Type B pancreatic cell (in vitro differentiated cells): ENCODE results near the gene SPTB. TPM values are rescaled to one million over a fixed set of nuclear protein-coding genes. Genes with fewer than 3 reads are reported as not detected.

Experiments used
- DNase-seq: peaks from one replicate; pipeline ENCODE4 v3.0.0; 2021; ENCODE audit warnings: mixed read lengths; ENCODE audit not compliant: unreplicated experiment; ENCODE audit errors: extremely low spot score
- H3K27ac Mint-ChIP-seq: 2 replicates; pipeline ENCODE4 v1.8.0; 2021; ENCODE audit warnings: mild to moderate bottlenecking, mixed read lengths
- H3K27me3 Mint-ChIP-seq: 2 replicates; pipeline ENCODE4 v1.8.0; 2021; ENCODE audit warnings: mixed read lengths
- H3K36me3 Mint-ChIP-seq: 2 replicates; pipeline ENCODE4 v1.8.0; 2021; ENCODE audit warnings: mixed read lengths
- H3K4me1 Mint-ChIP-seq: one replicate; pipeline ENCODE4 v1.8.0; 2021; ENCODE audit warnings: mixed read lengths; ENCODE audit not compliant: unreplicated experiment
- H3K4me3 Mint-ChIP-seq: 2 replicates; pipeline ENCODE4 v1.8.0; 2021; ENCODE audit warnings: mild to moderate bottlenecking, mixed read lengths
- H3K9me3 Mint-ChIP-seq: 2 replicates; pipeline ENCODE4 v1.8.0; 2021; ENCODE audit warnings: mixed read lengths
- total RNA-seq: library from RNA; stranded (reverse); gene quantifications from 2 replicates; pipeline ENCODE4 v1.2.1, GENCODE V29; 2021; ENCODE audit warnings: low replicate concordance
- TF ChIP-seq, protein P1 (sequence below): fragments of 200-600 bp; sonication (generic); conservative IDR thresholded peaks from 2 replicates; pipeline ENCODE4 v1.5.0; 2021; ENCODE audit warnings: antibody characterized with exemption, mild to moderate bottlenecking

The SPTB gene
- total RNA-seq, 1 donor from 2014 or later: 3.8 TPM

DNA sequence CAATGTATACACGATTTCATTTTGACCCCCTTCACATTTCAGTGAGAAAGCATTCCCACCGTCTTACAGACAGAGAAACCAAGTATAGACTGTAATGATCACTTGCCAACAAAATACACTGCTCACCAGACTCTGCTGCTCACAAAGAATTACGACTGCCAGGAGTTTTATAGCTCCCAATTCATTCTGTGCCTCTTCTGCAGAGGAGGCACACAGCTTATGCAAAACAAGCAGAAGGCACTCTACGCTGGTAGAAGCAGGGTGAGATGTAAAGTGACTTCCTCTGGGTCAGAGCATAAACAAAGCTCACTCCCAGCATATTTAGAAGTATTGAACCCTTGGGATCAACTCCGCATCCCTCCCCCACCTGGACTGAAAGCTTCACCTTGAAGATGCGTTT, 14.6 kb downstream of the SPTB start:
- H3K36me3 Mint-ChIP-seq: no peaks in the 10 kb centered on the region
- TF ChIP-seq, protein P1, sequence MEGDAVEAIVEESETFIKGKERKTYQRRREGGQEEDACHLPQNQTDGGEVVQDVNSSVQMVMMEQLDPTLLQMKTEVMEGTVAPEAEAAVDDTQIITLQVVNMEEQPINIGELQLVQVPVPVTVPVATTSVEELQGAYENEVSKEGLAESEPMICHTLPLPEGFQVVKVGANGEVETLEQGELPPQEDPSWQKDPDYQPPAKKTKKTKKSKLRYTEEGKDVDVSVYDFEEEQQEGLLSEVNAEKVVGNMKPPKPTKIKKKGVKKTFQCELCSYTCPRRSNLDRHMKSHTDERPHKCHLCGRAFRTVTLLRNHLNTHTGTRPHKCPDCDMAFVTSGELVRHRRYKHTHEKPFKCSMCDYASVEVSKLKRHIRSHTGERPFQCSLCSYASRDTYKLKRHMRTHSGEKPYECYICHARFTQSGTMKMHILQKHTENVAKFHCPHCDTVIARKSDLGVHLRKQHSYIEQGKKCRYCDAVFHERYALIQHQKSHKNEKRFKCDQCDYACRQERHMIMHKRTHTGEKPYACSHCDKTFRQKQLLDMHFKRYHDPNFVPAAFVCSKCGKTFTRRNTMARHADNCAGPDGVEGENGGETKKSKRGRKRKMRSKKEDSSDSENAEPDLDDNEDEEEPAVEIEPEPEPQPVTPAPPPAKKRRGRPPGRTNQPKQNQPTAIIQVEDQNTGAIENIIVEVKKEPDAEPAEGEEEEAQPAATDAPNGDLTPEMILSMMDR: no peak
- no peak overlapping the region for H3K27ac Mint-ChIP-seq
- peaks cover 14% of the 10 kb centered on the region for H3K27me3 Mint-ChIP-seq
- no peak for DNase-seq
- no peak overlapping the region for H3K4me3 Mint-ChIP-seq
- H3K9me3 Mint-ChIP-seq: no peaks in the 10 kb centered on the region
- H3K4me1 Mint-ChIP-seq: peaks cover 7% of the 10 kb centered on the region

DNA sequence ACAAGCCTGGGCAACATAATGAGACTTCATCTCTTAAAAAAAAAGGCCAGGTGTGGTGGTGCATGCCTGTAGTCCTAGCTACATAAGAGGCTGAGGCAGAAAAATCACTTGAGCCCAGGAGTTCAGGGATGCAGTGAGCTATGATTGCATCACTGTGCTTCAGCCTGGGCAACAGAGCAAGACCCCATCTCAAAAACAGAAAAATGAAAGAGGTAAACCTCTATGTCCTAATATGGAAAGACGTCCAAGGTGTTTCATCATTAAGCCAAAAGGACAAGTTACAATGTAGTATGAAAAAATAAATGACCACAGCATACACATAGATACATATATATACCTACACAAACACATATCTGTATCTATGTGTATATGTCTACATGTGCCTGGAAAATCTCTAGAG, 15.4 kb downstream of the SPTB start:
- H3K4me3 Mint-ChIP-seq: no peak overlapping the region
- H3K36me3 Mint-ChIP-seq: no peaks in the 10 kb centered on the region
- TF ChIP-seq, protein P1: no peak
- H3K9me3 Mint-ChIP-seq: no peaks in the 10 kb centered on the region
- peaks cover 10% of the 10 kb centered on the region for H3K4me1 Mint-ChIP-seq
- H3K27me3 Mint-ChIP-seq: peaks cover 13% of the 10 kb centered on the region
- no peak overlapping the region for H3K27ac Mint-ChIP-seq
- DNase-seq: no peak

DNA sequence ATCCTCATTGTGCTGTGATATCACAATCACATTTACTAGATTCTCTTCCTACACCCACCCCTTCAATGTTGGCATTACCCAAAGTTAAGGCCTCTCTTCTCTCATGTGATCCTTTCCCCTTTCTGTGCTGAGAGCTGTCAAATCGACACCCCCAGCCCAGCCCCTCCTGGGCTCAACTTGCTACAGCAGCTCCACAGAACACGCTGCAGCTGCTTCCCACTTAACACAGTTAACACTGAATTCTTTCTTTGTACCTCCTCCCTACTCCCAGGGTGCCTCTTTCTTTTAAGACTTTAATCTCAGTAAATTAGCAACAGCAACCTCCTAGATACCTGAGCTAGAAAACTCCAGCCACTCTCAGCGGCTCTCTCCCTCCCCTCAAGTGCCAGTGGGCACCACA, 17.8 kb downstream of the SPTB start:
- Mint-ChIP-seq H3K27ac (peak overlapping the region; percentile 4), H3K9me3 (no peaks in the 10 kb centered on the region), H3K4me1 (peaks cover 17% of the 10 kb centered on the region), H3K4me3 (no peak overlapping the region), H3K36me3 (no peaks in the 10 kb centered on the region), H3K27me3 (peaks cover 18% of the 10 kb centered on the region)
- DNase-seq: no peak
- TF ChIP-seq, protein P1: no peak

DNA sequence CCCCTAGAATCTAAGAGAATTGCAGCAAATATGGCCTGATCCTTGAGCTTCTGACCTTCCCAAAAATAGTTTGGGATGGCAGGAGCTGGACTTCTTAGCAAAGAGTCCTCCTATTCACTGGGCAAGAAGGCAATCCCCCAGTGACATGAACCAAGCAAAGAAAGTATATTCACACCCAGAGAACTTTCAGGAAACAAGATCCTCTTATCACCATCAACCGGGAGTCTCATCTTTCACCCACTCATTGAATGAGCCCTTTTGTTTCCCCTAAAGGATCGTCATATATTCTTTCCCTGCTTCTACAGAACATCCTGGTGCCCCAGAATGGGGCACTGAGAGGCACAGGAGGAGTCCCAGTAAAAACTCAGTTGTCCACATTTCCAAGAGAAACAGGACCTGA, 19.7 kb downstream of the SPTB start:
- no peaks in the 10 kb centered on the region for H3K9me3 Mint-ChIP-seq
- peaks cover 18% of the 10 kb centered on the region for H3K27me3 Mint-ChIP-seq
- no peak for DNase-seq
- no peak overlapping the region for H3K27ac Mint-ChIP-seq
- H3K4me1 Mint-ChIP-seq: peaks cover 17% of the 10 kb centered on the region
- no peak overlapping the region for H3K4me3 Mint-ChIP-seq
- H3K36me3 Mint-ChIP-seq: no peaks in the 10 kb centered on the region
- TF ChIP-seq, protein P1: no peak

DNA sequence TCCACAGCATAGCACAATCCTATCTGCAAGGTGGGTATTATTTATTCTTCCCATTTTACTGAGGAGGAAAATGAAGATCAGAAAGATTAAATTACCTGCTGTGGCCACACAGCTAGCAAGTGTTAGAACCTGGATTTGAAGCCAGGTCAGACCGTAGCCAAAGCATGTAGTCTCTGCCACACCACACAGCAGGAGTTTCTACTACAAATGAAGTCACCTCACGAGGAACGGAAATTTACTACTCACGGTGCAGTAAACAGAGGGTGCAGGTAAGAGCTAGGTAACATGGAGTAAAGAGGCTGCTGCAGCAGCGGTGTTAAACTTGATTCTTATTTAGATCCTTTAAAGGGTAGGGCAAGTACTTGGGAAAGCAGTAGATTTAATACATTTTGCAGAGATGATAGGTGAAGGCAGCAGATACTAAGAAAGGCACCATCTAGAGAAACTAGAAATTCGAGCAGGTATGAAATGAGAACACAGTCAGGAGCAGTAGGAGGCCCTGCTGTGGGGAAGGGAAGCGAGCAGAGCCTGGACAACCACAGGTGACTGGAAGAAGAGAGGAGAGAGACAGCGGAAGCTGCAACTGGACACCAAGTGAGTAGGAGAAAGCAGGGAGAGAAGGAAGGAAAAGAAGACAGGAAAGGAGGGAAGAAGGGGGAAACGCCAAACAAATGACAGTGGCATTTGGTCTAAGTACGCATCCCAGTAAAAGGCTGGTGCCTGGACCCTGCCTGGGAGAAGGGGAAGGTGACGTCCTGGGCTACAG, 21.5 kb downstream of the SPTB start:
- Mint-ChIP-seq H3K4me1 (peaks cover 17% of the 10 kb centered on the region), H3K4me3 (no peak overlapping the region), H3K36me3 (no peaks in the 10 kb centered on the region), H3K27ac (no peak overlapping the region), H3K9me3 (no peaks in the 10 kb centered on the region), H3K27me3 (peaks cover 15% of the 10 kb centered on the region)
- TF ChIP-seq, protein P1: no peak
- no peak for DNase-seq
